Loucy (cell line): ENCODE data around the gene ADAM23.

ENCODE experiments used
- CTCF ChIP-seq: fragments of 200-600 bp; sonication (generic); conservative IDR thresholded peaks from 2 replicates; pipeline ENCODE4 v1.5.1; 2014; ENCODE audit warnings: mild to moderate bottlenecking, antibody characterized with exemption, low read length
- EZH2phosphoT487 ChIP-seq: fragments of 200-600 bp; IDR thresholded peaks from 2 replicates; pipeline ENCODE4 v1.6.1; 2018; ENCODE audit warnings: antibody characterized with exemption, mild to moderate bottlenecking, moderate library complexity, borderline replicate concordance

DNA sequence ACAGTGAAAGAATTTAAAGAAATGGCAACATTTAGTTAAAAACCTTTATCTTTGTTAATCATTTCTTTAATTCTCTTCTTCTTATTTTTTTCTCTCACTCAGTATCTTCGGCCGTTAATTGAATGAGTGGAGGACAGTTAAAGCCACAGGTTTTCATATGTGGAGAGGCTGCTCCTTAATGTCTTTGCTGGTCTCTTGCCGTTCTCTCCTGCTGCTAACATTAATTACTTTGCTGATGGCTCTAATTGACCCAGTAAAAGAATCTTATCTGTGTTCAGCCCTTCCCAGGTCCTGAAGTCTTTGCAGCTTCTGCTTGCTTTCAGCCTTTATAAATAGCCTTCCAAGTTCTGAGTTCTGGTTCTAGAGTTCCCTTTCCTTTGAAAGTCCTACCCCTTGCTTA, 77.1 kb downstream of the ADAM23 start:
- TF ChIP-seq CTCF (no peak), EZH2phosphoT487 (no peak)
